ENCODE measurements around the gene GRIK4. TPM values are rescaled to one million over a fixed set of nuclear protein-coding genes. Genes with fewer than 3 reads are reported as not detected.

The GRIK4 gene
- total and polyA plus RNA-seq, 2 donors (not counting 1 experiment from before 2014, with no cell fraction given) = 0.12 to 0.27 TPM

- TF ChIP-seq CTCF (IDR thresholded peaks at IDR 0.05) = no peak
- no peak for TF ChIP-seq EZH2 (IDR thresholded peaks at IDR 0.05; ENCODE audit: borderline replicate concordance, insufficient read depth, low read depth, low read length, poor library complexity, severe bottlenecking)
- 93% methylated on average over 2 of the region's 4 CpGs for WGBS (ENCODE audit: insufficient coverage)
- no peaks in the 10 kb centered on the region for H3K4me1 ChIP-seq (ENCODE audit: control insufficient read depth in 2 of 2, insufficient read depth in 2 of 2, low read length in 2 of 2)
- no peaks in the 10 kb centered on the region for H4K20me1 ChIP-seq (ENCODE audit: control insufficient read depth, insufficient read depth, low read length, poor library complexity, severe bottlenecking)
- H3K27me3 Mint-ChIP-seq = no peaks in the 10 kb centered on the region
- no peaks in the 10 kb centered on the region for H3K4me1 Mint-ChIP-seq
- H3K9ac ChIP-seq (ENCODE audit: low read length) = no peak overlapping the region
- DNase-seq (no peak), ATAC-seq (ENCODE audit: low read depth) (no peak)
- ChIA-PET CTCF (no interaction called here), POLR2A (interaction anchor here (0.6 kb wide), 2 partner anchors 16 to 746 kb away, joined by 3 to 4 read pairs; no protein-coding TSS in a partner anchor)
- H3K27ac ChIP-seq (ENCODE audit: low read length in 2 of 2) = no peak overlapping the region
- no peaks in the 10 kb centered on the region for H3K36me3 ChIP-seq (replicated peaks in 1 of 2; ENCODE audit: control extremely low read depth in 1 of 2, control insufficient read depth in 1 of 2, extremely low read depth in 1 of 2, insufficient read depth in 2 of 2, low read length in 1 of 2)
- intact Hi-C loops (cut with micrococcal nuclease) = no loop called here
- no peak overlapping the region for H3K4me3 ChIP-seq (ENCODE audit: control extremely low read depth in 1 of 5, extremely low read depth in 1 of 5, insufficient read depth in 1 of 5, low read depth in 2 of 5, low read length in 4 of 5)
- no peaks in the 10 kb centered on the region for H3K9me3 ChIP-seq (ENCODE audit: control extremely low read depth in 1 of 3, control insufficient read depth in 2 of 3, insufficient read depth in 1 of 3, low read length in 2 of 3)
- H3K9me3 Mint-ChIP-seq (ENCODE audit: insufficient read depth) = no peaks in the 10 kb centered on the region
- no peak overlapping the region for H3K4me3 Mint-ChIP-seq
- no peak overlapping the region for H3K27ac Mint-ChIP-seq
- peaks cover 18% of the 10 kb centered on the region for H3K79me2 ChIP-seq (ENCODE audit: control insufficient read depth, insufficient read depth, low read length)
- H3K4me2 ChIP-seq (replicated peaks; ENCODE audit: low read depth, low read length, poor library complexity, severe bottlenecking) = no peak overlapping the region
- H3K27me3 ChIP-seq (replicated peaks in 1 of 4; ENCODE audit: control extremely low read depth in 1 of 4, control insufficient read depth in 3 of 4, insufficient read depth in 4 of 4, low read length in 3 of 4) = no peaks in the 10 kb centered on the region
- H2AFZ ChIP-seq (ENCODE audit: insufficient read depth, low read depth, low read length, poor library complexity, severe bottlenecking) = no peak overlapping the region
These were observed 523.7 kb downstream of the GRIK4 start for GRCh38 chr11:121035169-121035755.

GRCh38 chr11:121035780-121036179 is 524.2 kb downstream of the GRIK4 start:
- Mint-ChIP-seq H3K27me3 (no peaks in the 10 kb centered on the region), H3K4me1 (no peaks in the 10 kb centered on the region), H3K4me3 (no peak overlapping the region), H3K9me3 (ENCODE audit: insufficient read depth) (no peaks in the 10 kb centered on the region), H3K27ac (no peak overlapping the region)
- peaks cover 16% of the 10 kb centered on the region for H3K79me2 ChIP-seq (ENCODE audit: control insufficient read depth, insufficient read depth, low read length)
- TF ChIP-seq EZH2 (IDR thresholded peaks at IDR 0.05; ENCODE audit: borderline replicate concordance, insufficient read depth, low read depth, low read length, poor library complexity, severe bottlenecking) (no peak), CTCF (IDR thresholded peaks at IDR 0.05) (no peak)
- no peaks in the 10 kb centered on the region for H3K4me1 ChIP-seq (ENCODE audit: control insufficient read depth in 2 of 2, insufficient read depth in 2 of 2, low read length in 2 of 2)
- H3K4me3 ChIP-seq (ENCODE audit: control extremely low read depth in 1 of 5, extremely low read depth in 1 of 5, insufficient read depth in 1 of 5, low read depth in 2 of 5, low read length in 4 of 5) = no peak overlapping the region
- no peak for ATAC-seq (ENCODE audit: low read depth)
- no peak overlapping the region for H3K4me2 ChIP-seq (replicated peaks; ENCODE audit: low read depth, low read length, poor library complexity, severe bottlenecking)
- intact Hi-C loops (cut with micrococcal nuclease) = no loop called here
- H4K20me1 ChIP-seq (ENCODE audit: control insufficient read depth, insufficient read depth, low read length, poor library complexity, severe bottlenecking) = no peaks in the 10 kb centered on the region
- CTCF ChIA-PET = no interaction called here
- H3K27me3 ChIP-seq (replicated peaks in 1 of 4; ENCODE audit: control extremely low read depth in 1 of 4, control insufficient read depth in 3 of 4, insufficient read depth in 4 of 4, low read length in 3 of 4) = no peaks in the 10 kb centered on the region
- DNase-seq = no peak
- POLR2A ChIA-PET = no interaction called here
- no peaks in the 10 kb centered on the region for H3K9me3 ChIP-seq (ENCODE audit: control extremely low read depth in 1 of 3, control insufficient read depth in 2 of 3, insufficient read depth in 1 of 3, low read length in 2 of 3)
- H2AFZ ChIP-seq (ENCODE audit: insufficient read depth, low read depth, low read length, poor library complexity, severe bottlenecking) = no peak overlapping the region
- H3K9ac ChIP-seq (ENCODE audit: low read length) = no peak overlapping the region
- WGBS (ENCODE audit: insufficient coverage) = 69% methylated on average over 2 of the region's 3 CpGs
- H3K27ac ChIP-seq (ENCODE audit: low read length in 2 of 2) = no peak overlapping the region
- no peaks in the 10 kb centered on the region for H3K36me3 ChIP-seq (replicated peaks in 1 of 2; ENCODE audit: control extremely low read depth in 1 of 2, control insufficient read depth in 1 of 2, extremely low read depth in 1 of 2, insufficient read depth in 2 of 2, low read length in 1 of 2)
